Dedifferentiated amniotic fluid mesenchymal stem cell (primary cell): ENCODE measurements around the gene XPO4.
A peak's percentile ranks its signal among the peaks of the same experiment; 100 is the strongest.
"Not testable (repeated sequence)": the region's sequence is repeated elsewhere in the genome, so short reads cannot be mapped to it uniquely, and the experiment has no call there.

Experiments used
- DNase-seq: peaks from one replicate; pipeline ENCODE4 v3.0.0-alpha.2; 2016; ENCODE audit errors: extremely low spot score

The XPO4 gene

DNA sequence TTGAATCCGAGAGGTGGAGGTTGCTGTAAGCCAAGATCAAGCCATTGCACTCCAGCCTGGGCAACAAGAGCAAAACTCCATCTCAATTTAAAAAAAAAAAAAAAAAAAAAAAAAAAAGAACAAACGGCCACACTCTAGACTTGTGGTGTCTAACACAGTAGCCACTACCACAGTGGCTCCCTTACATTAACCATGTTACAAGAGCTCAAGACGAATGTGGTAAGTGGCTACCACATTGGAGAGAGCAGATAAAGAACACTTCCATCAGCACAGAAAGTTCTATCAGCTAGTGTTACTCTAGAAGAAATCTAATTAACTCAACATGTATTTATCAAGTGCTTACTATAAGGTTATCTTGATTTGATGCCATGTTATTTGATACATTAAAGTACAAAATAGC, 11.5 kb downstream of the XPO4 start:
- peak; percentile 6 for DNase-seq

GRCh38 chr13:20890540-20890939, 12.0 kb downstream of the XPO4 start:
- DNase-seq = peak; percentile 5

DNA sequence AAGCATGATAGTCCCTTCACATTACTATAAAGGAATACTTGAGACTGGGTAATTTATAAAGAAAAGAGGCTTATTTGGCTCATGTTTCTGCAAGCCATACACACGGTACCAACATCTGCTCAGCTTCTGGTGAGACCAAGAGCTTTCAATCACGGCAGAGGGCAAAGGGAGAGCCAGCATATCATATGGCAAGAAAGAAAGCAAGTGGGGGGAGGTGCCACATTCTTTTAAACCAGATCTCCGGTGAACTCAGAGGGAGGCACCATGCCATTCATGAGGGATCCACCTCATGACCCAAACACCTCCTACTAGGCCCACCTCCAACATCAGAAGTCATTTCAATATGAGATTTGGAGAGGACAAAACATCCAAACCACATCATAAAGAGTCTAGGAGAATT, 20.3 kb downstream of the XPO4 start:
- no peak for DNase-seq

GRCh38 chr13:20877902-20878301, 24.6 kb downstream of the XPO4 start:
- DNase-seq = no peak

DNA sequence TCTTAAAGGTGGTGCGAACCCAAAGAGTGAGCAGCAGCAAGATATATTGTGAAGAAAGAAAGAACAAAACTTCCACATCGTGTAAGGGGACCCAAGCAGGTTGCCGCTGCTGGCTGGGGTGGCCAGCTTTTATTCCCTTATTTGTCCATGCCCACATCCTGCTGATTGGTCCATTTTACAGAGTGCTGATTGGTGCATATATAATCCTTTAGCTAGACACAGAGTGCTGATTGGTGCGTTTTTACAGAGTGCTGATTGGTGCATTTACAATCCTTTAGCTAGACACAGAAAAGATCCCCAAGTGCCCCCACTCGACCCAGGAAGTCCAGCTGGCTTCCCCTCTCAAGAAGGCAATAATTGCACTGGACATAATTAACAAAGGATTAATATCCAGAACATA, 25.7 kb downstream of the XPO4 start:
- DNase-seq = not testable (repeated sequence)

DNA sequence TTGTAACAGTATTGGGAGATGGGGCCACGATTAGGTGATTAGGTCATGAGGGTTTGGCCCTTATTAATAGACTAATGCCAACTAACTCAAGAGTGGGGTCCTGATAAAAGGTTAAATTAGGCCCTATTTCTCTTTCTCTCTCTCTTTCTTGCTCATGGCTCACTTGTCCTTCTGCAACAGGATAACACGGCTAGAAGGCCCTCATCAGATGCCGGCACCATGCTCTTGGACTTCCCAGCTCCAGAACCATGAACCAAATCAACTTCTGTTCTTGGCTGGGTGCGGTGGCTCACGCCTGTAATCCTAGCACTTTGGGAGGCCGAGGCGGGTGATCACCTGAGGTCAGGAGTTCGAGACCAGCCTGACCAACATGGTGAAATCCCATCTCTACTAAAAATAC, 28.1 kb downstream of the XPO4 start:
- not testable (repeated sequence) for DNase-seq

DNA sequence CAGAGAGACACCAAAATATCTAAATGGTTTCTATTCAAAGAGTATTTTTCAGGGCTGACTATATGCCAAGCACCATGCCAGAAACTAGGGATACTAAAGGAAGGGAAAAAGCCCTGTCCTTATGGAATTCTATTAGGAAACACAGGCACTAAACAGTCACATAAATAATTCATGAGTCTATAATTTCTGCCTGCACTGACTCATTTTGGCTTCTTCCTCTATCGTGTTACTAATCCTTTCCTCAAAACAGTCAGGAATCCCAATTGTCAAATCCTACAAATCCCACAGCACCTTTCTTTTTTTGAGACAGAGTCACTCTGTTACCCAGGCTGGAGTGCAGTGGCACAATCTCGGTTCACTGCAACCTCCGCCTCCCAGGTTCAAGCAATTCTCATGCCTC, 29.2 kb downstream of the XPO4 start:
- no peak for DNase-seq

DNA sequence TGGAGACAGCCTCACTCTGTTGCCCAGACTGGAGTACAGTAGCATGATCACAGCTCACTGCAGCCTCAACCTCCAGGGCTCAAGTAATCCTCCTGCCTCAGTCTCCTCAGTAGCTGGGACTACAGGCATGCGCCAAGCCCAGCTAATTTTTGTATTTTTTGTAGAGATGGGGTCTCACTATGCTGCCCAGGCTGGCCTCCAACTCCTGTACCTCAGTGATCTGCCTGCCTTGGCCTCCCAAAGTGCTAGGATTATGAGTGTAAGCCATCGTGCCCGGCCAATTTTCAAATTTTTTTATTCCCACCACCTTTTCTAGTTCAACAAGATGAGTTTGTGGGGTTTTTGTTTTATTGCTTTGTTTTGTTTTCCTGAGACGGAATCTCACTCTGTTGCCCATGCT, 31.7 kb downstream of the XPO4 start:
- no peak for DNase-seq

- DNase-seq = no peak
Observed at GRCh38 chr13:20869540-20869939, 33.0 kb downstream of the XPO4 start.

DNA sequence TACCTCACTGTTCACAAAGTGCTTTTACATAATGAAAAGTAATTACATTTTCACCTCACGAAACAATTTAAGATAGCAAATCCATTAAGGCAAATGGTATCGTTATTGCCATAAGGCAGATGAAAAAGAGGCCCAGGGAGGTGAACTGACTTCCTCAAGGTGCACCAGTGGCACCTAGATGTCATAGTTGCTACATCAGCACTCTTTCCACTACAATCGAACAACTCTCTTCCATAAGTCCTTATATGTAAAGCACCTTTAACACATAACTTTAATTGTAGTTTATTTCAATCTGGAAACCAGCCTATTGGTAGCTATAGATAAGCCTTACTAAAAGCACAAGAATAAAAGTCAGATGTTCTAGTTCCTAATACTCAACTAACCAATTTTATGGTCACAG, 35.1 kb downstream of the XPO4 start:
- DNase-seq = no peak

GRCh38 chr13:20861666-20862065, 40.9 kb downstream of the XPO4 start:
- not testable (repeated sequence) for DNase-seq

- DNase-seq = no peak
Observed at GRCh38 chr13:20860844-20861243, 41.7 kb downstream of the XPO4 start.

DNA sequence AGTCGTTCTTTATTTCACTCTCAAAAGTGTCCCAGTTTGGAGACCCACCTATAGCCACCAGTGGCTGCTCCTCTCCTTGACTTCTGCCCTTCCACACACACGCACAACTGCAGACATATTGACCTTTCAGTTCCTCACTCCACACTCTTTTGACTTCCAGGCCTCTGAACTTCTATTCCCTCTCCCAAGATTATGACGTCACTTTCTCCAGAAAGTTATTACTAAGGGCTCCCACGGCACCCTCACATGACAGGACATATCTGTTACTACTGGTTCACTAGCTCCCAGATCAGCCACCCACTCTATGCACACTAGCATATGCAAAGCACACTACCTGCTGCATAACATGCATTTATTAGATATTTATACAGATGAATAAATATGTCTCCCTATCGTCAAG, 45.9 kb downstream of the XPO4 start:
- no peak for DNase-seq

DNA sequence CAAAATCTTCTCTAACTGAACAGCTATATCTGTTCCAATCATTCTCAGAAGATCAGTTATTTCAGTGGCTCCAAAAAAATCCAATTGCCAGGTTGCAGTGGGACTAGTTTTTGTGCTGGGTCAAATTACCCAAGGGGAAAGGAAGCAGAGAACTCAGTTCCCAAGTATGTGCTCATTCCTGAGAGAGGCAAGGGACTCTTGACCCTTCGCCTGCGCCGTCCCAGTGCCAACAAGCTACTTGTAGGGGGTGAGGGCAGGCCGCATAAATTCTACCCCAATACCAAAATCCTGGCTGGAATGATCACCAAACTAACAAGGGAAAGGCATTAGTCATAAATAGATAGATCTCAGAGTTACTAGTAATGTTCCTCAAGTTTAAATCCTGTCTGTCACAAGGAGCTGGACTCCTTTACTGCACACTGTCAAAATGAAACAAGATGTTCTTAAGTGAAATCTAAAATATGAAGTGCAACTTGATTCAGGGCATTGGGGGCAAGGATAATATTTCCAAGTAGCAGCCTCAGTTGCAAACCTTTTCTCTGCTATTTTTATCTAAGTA, 50.6 kb downstream of the XPO4 start:
- DNase-seq = no peak

DNA sequence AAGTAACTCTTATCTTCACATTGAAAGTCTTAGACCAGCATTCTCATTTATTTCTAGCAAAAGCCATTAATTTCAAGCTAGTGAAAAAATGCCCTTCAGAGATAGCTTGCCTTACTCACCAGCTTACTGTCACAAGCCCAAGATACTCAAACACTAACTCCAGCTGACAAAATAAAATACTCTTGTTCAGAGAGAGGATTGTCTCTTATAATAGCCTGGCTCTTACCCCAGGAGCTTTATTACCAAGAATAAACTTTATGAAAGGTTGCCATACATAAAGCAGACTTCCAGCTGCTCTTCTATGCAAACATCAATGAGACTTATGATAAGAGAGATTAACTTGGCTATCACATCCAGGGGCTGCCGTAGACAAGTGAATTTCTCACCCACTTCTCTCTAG, 53.6 kb downstream of the XPO4 start:
- DNase-seq = no peak

GRCh38 chr13:20848203-20848602, 54.3 kb downstream of the XPO4 start:
- no peak for DNase-seq

DNA sequence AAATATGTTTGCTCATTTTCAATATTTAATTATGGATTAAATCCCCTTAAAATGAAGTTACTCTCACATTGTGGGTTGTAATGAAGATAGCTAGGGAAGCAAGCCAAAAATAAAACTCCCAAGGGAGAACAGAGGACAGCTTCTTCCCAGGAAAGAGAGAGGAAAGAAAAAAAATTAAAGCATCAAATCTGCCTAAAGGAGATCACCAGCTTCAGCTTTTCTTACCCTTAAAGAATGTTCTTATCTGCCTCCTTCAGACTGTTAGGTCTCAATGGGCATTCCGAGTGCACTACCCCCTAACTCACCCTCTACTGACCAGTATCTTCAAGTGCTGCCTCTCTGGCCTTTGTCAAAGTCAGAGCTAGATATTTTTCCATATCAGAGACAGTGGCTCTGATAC, 55.2 kb downstream of the XPO4 start:
- no peak for DNase-seq

DNA sequence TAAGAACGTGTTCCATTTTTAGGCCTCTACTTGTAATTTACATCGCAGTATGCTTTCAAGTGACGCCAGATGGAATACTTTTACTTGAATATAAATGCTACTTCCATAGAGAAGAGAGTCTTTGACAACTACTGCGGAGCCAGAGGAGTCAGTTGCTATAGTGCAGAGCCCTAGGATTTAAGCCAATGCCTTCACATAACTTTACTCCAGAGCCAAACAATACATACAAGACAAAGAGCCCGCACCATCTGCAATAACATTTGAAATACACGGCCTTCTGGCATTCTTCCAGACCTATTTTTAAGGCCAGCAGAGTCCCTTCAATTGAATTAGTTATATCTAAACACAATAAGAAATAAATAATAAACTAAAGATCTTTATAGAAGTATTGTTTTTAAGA, 59.4 kb downstream of the XPO4 start:
- DNase-seq = no peak

DNA sequence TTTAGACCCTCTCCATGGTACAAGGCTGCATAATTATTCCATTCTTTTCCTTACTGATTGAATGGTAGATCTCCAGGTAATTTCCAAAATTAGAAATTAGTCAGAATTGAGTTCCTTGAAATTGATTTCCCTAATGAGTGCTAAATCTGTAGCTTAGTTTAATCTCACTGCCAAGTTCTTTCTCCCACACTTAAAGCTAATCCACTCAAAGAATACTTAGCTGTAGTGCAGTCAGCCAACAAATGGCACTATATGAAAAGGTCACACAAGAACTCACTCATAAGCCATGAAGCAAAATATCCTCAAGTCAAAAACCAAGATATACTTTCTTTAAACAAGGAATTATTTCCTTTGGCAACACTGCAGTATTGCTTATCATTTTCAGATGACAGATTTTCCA, 62.0 kb downstream of the XPO4 start:
- no peak for DNase-seq

- no peak for DNase-seq
Observed at GRCh38 chr13:20833900-20834679, 68.5 kb downstream of the XPO4 start.

GRCh38 chr13:20832861-20833260, 69.7 kb downstream of the XPO4 start:
- no peak for DNase-seq

DNA sequence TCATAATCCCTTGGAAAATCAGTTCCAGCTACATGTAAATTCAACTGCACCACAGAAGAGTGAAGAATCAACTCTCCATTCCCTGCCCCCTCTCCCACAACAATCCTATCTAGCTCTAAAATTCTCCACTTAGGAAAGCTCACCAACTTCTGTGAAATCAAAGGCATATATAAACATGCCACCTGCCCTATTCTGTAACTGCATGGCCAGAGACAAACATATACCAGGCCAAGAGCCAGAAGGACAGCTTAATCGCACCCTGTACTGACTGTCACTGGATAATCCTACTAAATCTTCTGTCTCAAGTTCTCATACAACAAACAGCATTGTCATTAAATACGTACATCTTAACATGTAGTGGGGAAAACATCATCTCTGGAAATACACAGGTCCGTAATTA, 70.6 kb downstream of the XPO4 start:
- DNase-seq = no peak

DNA sequence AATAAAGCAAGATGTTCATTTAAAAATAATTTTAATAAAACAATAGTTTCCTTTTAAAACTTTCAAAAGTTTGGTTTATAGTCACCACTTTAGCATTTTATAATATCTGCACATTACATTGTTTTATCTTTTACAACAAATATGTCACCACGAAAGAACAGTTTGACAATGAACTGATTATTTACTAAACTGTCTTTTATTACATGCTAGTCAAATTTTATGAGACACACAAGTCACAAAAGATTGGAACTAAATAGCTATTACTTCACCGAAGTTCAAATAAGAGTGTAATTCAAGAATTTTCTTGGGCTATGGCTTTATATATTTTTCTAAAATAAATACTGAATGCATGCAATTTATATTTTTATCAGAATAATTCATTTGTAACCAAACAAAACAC, 71.3 kb downstream of the XPO4 start:
- DNase-seq = no peak
